Left kidney (tissue), 2 donors: ENCODE results near the gene GPR17. TPM values are rescaled to one million over a fixed set of nuclear protein-coding genes. Genes with fewer than 3 reads are reported as not detected.

Experiments
- DNase-seq: peaks from one replicate; pipeline ENCODE4 v3.0.0-alpha.2; 2013
- polyA plus RNA-seq: library from polyadenylated mRNA; unstranded; fragments of 120-200 nt; gene quantifications from one replicate; pipeline ENCODE4 v1.2.1, GENCODE V29; 2013; ENCODE audit not compliant: insufficient read length

Gene GPR17
- polyA plus RNA-seq, 1 donor, result 0.85 TPM

DNA sequence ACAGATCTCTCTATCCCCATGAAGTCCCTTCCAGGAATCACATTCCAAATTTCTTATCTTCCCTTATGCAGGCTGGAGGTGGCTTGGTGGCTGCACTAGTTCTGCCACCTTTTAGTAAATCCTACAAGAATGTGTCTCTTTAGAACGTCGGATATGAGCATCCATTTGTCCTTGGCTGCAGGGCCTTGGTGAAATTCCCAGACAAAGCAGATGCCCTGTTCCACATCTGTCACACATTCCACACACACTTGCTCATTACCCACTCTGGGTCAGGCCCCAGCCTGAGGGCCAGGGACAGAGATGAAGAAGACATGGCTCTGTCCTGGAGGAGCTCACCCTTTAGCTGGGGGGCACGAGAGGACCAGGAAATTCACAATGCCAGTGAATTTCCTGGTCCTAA, 31.2 kb upstream of the GPR17 start:
- DNase-seq, result no peak

DNA sequence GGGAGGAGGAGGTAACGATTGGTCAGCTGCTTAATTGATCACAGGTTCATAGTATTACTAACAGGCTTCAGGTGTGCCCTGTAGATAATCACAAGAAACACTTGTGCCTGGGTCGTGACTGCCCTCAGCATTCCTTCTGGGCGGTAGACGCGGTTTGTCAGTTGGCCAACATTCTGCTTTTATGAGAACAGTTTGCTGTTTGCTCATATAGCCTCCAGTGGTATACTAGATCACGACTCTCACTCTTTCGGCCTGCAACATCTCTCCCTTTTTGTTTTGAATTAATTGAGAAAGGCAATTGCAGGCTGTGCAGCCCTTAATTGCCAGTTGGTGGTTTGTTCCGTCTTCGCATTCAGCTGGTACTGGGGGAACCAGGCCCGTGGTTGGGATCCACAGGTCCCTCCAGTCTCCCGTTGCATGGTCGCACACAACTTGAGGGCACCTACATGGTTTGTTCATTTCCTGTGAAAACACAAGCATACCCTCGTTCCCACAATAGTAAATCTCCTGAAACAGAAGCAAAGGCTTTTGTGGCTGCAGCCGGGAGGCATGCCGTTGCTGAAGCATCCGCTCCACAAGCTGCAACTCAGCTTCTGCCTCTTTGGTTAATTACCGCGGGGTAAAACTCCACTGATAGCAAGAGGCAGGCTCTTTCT, 30.3 kb upstream of the GPR17 start:
- DNase-seq, result no peak

DNA sequence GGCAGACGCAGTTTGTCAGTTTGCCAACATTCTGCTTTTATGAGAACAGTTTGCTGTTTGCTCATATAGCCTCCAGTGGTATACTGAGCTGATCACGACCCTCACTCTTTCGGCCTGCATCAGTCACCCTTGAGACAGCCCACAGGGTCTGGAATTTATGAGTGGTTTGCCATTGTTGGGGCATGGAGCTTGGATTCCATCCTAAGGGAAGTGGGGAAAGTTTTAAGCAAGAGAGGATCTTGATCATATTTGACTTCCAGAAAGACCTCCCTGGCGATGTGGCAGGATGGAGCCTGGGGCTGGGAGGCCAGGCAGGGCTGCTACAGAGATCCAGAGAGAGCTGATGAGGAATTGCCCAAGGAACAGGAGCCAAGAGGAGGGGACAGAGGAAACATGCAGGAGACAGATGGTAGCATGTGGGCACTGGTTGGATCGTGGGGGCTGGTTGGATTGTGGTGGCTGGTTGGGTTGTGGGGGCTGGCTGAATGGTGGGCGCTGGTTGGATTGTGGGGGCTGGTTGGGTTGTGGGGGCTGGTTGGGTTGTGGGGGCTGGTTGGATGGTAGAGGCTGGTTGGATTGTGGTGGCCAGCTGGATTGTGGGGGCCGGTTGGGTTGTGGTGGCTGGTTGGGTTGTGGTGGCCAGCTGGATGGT, 27.3 kb upstream of the GPR17 start:
- no peak for DNase-seq

DNA sequence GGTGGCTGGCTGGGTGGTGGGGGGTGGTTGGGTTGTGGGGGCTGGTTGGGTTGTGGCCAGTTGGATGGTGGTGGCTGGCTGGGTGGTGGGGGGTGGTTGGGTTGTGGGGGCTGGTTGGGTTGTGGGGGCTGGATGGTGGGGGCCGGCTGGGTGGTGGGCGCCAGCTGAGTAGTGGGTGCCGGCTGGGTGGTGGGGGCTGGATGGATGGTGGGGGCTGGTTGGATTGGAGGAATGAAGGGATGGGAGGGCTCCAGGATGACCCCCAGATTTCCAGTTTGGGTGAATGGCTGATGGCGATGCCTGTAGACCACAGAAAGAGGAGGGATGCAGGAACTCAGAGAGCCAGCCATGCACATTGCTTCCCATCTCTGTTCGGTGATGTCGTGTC, 26.8 kb upstream of the GPR17 start:
- no peak for DNase-seq

DNA sequence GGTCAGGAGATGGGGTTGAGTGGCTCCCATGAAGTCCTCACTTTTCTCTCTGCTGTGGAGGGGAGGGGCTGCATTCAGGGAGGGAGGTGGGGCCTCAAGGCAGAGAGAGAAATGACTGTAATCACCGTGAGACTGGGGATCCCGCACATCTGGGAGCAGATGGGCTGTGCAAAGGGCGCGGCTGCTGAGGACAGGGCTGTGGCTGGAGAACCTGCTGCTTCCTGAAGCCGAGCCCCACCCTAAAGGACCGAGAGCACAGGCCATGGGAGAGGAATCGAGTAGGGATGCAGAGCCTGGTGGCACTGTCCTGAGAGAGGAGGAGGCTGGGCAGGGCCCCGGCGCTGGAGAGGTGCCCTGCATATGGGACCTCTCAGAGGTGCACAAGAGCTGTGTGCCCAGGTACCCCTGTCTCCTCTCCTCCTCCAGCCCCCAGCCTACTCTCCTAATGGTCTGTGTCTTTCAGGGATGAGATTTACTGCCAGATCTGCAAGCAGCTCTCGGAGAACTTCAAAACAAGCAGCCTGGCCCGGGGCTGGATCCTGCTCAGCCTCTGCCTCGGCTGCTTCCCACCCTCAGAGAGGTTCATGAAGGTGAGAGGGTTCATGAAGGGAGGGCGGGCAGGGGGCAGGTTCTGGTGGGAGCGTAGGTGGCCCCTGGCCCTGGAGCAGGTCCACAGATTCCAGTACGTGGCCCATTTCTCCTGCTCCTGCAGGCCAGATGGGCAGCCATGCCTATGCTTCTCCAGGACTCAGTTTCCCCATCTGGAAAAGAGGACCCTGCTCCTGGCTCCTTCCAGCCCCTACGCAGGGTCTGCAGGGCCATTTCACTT, 25.9 kb upstream of the GPR17 start:
- no peak for DNase-seq

DNA sequence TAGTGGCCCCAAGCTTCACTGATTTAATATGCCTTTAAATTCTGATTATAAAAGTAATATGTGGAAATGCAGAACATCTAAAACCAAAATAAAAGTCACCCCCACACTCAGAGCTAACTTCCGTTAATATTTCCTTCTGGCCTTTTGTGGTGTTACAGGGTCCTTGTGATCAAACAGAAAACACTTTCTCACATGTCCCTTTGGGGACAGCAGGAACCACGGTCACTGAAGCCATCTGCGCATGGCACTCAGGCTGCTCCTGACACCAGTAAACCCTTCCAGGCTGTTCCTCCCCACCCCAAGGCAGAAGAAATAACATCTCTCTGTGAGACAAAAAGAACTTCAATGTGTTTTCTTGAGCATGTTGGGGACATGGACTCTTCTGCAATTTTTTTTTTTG, 25.1 kb upstream of the GPR17 start:
- DNase-seq, result no peak

DNA sequence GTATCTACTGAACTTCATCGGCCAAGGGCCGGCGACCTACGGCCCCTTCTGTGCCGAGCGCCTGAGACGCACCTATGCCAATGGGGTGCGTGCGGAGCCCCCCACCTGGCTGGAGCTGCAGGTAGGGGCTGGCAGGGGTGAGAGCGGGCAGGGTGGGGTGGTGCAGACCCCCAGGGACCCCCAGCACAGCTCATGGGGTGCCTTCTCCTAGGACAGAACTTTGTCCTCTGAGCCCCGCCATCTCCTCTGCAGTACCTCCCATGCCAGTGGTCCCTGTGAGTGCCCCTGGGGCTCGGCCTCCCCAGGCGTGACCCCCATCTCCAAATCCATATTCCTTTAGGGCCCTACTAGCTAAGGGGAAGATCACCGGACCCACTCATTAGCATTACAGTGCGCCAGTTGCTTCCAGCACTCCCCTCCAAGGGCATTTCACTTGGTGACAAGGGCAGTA, 23.9 kb upstream of the GPR17 start:
- no peak for DNase-seq

DNA sequence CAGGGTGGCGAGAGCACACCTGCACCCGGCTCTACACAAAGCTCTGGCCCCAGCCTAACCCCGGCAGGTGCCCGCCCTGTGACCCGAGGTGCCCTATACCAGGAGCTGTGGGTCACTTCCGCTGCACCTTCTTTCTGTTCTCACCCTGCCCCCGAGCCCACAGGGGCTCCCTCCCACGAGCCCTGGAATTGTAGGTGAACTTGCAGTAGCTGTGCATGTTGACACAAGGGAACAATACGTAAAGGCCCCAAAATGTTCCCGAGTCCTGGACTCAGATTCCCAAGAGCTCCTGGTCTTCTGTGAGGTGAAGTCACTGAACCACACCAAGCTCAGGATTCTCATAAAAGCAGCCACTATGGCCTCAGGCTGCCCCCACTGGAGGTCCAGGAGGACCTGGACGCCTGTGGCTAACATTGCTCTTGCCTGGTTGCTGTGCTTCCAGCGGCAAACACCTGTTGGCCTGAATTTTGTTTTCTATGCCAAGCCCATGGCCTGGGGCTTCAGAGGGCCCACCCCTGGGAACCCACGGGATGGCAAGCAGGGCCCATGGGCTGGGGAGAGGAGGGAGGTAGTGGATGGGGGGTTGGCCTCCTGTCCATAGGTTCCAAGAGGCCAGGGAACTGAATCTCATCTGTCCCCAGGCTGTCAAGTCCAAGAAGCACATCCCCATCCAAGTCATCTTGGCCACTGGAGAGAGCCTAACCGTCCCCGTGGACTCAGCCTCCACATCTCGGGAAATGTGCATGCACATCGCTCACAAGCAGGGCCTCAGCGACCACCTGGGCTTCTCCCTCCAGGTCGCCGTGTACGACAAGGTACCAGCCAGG, 23.2 kb upstream of the GPR17 start:
- DNase-seq, result no peak

DNA sequence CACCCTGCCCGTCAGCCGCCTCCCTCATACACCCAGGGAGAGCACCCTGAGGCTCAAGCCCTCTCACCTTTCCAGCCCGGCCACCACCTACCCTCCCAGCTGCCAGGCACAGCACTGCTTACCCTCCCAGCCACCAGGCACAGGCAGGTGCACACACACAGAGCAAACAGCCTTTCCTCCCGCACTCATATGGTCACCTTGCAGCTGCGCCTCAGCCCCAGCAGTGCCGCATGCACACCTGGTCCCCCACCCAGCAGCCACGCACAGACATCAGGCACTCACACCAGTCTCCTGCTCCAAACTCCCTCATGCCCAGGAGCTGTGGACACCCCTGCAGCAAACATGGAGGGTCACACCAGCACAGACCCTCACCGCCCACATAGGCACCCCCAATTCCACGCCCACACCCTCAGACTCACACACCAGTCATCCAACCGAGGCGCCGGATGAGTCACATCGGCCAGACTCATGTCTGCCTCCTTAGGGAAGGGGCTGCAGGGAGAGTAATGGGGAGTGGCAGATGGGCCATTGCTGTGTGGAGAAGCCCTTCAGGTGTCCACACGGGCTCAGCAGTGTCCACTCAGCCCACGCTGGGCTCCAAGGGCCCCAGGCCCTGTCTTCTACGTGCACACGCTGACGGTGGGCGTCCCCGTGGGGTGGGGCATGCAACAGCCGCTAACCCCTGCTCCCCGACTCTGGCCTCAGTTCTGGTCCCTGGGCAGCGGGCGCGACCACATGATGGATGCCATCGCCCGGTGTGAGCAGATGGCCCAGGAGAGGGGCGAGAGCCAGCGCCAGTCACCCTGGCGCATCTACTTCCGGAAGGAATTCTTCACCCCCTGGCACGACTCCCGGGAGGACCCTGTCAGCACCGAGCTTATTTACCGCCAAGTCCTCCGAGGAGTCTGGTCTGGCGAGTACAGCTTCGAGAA, 22.3 kb upstream of the GPR17 start:
- DNase-seq, result no peak

DNA sequence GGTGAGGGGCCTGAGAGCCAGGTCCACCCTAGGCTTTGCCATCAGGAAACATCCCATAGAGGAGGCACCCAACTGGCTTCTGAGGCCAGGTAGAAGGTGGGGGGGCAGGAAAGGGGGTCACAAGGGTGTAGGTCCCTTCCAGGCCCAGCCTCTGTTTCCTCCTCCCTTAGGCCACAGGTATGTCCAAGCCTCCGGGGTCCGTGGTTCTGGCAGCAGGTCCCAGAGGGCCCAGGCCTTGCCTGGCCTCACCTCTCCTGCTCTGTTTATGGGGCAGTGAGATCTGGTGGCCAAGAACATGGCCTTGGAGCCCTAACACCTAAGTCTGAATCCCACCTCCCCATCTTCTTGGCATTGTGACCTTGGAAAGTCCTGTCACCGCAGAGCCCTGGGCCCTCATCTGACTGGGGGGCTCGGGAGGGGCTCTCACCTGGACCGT, 21.6 kb upstream of the GPR17 start:
- DNase-seq, result no peak

DNA sequence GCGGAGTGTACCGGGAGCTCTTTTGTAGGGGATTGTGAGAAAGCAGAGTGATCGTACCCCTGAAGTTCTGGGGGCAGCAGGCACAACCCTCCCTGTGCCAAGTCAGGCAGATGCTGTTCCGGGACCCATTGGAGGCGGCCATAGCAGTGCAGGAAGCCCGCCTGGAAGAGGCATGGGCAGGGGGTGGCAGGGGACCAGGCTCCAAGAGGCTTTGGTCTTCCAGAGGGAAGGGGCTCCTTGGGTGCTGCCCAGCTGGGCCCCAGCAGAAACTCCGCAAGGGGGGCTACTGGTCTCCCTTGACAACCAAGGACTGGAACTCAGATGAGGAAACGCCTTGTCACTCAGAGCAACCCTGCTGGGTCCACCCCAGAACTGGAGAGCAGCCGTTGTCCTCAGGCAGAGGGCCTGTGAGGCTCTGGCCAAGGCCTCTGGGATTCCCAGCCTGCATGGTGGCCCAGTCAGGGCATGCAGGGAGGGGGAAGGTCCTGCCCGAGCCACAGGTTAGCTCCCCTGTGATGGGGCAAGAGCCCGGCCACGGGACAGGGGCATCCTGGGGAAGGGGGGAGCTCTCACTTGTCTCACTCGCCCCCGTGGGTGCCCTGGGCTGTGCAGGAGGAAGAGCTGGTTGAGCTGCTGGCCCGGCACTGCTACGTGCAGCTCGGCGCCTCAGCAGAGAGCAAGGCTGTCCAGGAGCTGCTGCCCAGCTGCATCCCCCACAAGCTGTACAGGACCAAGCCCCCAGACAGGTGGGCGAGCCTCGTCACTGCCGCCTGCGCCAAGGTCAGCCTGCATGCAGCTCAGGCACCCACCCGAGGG, 21.0 kb upstream of the GPR17 start:
- no peak for DNase-seq

DNA sequence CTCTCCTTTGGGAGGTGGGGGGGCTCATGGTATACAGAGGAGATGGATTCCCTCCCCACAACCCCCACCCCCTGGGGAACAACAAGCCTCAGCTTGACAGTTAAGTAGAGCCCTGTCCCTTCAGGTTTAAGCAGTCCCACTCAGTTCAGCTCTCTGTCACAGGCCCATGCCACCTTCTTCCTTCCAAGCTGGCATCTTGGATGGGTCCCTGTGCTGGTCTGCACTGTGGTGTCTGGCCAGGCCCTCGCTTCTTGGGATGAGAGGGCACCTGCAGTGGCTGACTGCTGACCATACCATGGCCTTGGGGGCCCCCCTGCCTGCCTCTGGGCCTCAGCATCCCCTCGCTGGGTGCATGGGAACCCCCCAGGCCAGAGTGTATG, 20.4 kb upstream of the GPR17 start:
- DNase-seq, result no peak

DNA sequence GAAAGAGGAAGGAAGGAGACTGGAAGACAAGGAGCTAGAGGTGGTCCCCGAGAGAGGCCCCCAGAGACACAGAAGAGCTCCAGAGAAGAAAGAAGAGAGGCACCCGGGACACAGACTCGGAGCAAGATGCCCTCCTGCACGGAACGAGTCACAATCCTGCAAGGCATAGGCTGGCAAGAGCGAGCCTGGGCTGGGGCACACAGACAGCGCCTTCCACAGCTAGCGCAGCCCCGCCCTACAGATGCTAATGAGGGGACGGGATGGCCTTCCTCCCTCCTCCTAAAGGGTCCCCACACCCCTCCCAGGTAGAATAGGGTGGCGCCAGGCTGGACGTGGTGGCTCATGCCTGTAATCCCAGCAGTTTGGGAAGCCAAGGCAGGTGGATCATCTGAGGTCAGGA, 19.8 kb upstream of the GPR17 start:
- no peak for DNase-seq

DNA sequence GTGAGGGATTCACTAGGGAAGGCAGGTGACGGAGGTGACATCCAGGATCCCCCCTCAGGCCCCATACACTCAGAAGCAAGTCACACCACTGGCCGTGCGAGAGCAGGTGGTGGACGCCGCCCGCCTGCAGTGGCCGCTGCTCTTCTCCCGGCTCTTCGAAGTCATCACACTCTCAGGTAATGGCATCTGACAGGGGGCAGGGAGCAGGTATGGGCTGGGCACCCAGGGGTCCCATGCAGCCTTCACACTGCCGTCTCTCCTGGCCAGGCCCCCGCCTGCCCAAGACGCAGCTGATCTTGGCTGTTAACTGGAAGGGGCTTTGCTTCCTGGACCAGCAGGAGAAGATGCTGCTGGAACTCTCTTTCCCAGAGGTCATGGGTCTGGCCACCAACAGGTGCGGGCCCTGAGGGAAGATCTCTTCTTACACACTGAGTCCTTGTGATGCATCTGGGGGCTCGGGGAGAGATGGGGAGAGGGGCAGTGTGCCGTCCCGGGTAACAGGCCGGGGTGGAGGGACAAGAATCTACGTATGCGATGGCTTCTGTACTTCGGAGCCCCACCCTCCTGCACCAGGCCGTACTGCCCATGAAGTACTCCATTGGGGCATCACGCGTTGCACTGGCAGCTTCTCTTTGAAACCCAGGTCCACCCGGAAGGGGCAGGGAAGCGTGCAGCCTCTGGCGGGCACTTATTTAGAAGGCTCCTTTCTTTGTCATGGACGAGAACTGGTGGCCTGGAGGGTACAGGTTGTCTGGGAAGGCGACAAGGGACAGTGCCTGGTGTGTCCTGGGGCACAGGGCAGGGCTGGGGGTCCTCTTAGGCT, 18.8 kb upstream of the GPR17 start:
- no peak for DNase-seq

DNA sequence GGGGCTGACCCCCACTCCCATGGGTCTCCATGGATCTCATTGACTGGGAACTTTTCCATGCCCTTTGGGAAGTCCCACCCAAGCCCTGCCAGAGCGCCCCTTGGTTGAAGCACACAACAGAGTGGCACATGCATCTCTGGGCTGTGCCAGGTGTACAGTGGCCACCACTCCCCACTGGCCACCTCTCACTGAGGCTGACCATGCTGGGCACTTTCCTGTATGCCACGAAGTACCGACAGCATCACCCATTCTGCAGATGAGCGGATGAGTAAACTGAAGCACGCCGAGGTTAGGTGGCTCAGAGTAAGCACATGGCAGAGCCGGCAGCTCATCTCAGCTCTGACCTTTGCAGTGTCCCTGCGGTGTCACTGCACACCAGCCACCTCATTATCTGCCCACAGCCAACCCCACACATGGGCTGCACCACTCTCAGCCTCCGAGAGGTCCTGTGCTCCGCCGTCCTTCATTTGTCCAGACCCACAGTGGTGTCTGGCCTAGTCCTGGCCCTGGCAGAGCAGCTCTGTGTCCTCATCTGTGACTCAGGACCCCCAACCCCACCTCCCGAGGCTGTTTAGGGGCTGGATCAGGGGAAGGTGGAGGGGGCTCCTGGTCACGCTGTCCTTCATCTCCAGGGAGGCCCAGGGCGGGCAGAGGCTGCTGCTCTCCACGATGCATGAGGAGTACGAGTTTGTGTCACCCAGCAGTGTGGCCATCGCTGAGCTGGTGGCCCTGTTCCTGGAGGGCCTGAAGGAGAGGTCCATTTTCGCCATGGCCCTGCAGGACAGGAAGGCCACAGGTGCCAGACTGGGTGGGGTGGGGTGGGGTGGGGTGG, 18.0 kb upstream of the GPR17 start:
- DNase-seq, result no peak

DNA sequence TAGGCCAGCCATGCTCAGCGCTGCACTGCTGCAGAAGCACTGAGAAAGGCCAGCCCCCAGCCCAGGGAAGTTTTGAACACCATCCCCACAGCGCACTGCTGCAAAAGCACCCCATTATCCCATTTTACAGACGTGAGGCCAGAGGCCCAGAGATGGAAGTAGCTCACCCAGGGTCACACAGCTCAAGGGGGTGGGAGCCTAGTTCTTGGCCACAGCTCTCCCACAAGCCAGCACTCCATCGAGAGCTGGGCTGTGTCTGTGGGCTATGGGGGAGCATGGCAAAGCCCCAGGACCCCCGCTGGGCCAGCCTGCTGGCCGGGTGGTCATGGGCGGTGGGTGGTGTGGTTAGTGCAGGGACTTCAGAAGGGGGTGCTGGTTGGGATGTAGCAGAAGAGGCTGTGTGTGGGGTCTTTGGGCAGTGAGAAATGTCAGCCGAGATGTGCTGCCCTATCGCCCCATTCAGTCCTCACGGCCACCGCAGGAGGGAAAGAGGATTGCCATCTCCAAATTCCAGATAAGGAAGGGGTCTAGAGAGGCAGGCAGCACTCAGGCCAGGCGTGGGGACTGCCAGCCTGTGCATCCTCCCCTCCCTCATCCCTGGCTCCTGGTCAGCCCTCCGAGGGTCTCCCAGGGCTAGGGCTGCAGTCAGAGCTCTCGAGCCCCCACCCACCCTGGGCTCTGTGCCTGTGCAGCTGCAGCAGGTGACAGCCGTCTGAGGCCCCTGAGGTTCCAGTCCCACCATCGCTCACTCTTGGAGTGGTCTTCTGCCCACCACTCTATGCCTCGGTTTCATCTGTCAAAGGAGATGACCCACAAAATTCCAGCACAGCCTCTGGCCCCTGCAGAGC, 17.0 kb upstream of the GPR17 start:
- DNase-seq, result no peak

DNA sequence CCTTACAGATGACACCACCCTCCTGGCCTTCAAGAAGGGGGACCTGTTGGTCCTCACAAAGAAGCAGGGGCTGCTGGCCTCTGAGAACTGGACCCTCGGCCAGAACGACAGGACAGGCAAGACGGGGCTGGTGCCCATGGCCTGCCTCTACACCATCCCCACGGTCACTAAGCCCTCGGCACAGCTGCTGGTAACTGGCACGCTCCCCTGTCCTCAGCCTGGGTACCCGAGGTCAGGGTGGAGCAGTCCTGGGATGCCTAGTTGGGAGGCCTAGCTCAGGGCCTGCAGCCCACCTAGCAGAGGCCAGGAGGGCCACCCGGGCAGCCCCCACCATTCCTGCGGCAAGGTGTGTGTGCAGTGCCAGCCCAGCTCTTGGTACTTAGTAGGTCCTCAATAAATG, 16.3 kb upstream of the GPR17 start:
- DNase-seq, result no peak
